Activated CD4-positive, alpha-beta T cell treated with anti-CD3 and anti-CD28 coated beads, Interleukin-2, amount 10 ng/mL, durations not matched to agents 24 days and 14 days (primary cell): Measurements from ENCODE around the gene ZNF563. TPM values are rescaled to one million over a fixed set of nuclear protein-coding genes. Genes with fewer than 3 reads are reported as not detected.

Experiments
- DNase-seq: peaks from one replicate; pipeline ENCODE4 v3.0.0; 2022
- H3K27ac Mint-ChIP-seq: one replicate; pipeline ENCODE4 v1.8.0; 2022; ENCODE audit warnings: mild to moderate bottlenecking, mixed read lengths
- H3K27me3 Mint-ChIP-seq: one replicate; pipeline ENCODE4 v1.8.0; 2022; ENCODE audit warnings: mixed read lengths
- H3K36me3 Mint-ChIP-seq: one replicate; pipeline ENCODE4 v1.8.0; 2022; ENCODE audit warnings: low read depth, mild to moderate bottlenecking, mixed read lengths
- H3K4me1 Mint-ChIP-seq: one replicate; pipeline ENCODE4 v1.8.0; 2021; ENCODE audit warnings: mixed read lengths
- H3K4me3 Mint-ChIP-seq: one replicate; pipeline ENCODE4 v1.8.0; 2022; ENCODE audit warnings: mild to moderate bottlenecking, moderate library complexity, mixed read lengths
- H3K9me3 Mint-ChIP-seq: one replicate; pipeline ENCODE4 v1.8.0; 2021; ENCODE audit warnings: mixed read lengths
- intact Hi-C: fragments of 100-400 bp; cut with micrococcal nuclease; formaldehyde crosslinking; loops from one replicate; pipeline ENCODE4 v1.15.1; 2023
- total RNA-seq: library from RNA; stranded (reverse); gene quantifications from 2 replicates; pipeline ENCODE4 v1.2.3, GENCODE V29; 2022

Gene ZNF563
- total RNA-seq, 1 donor from 2014 or later: 2.9 TPM

- no peaks in the 10 kb centered on the region for H3K4me1 Mint-ChIP-seq
- intact Hi-C loops: no loop called here
- peaks cover 89% of the 10 kb centered on the region for H3K36me3 Mint-ChIP-seq
- no peak for DNase-seq
- H3K27me3 Mint-ChIP-seq: no peaks in the 10 kb centered on the region
- H3K9me3 Mint-ChIP-seq: peaks cover 38% of the 10 kb centered on the region
- H3K4me3 Mint-ChIP-seq: no peak overlapping the region
- no peak overlapping the region for H3K27ac Mint-ChIP-seq
Measured at GRCh38 chr19:12278713-12279112, 54.7 kb downstream of the ZNF563 start.

- Mint-ChIP-seq H3K27ac (no peak overlapping the region), H3K4me3 (no peak overlapping the region), H3K27me3 (no peaks in the 10 kb centered on the region), H3K36me3 (peaks cover 84% of the 10 kb centered on the region), H3K4me1 (no peaks in the 10 kb centered on the region), H3K9me3 (peaks cover 45% of the 10 kb centered on the region)
- intact Hi-C loops: no loop called here
- no peak for DNase-seq
Measured at GRCh38 chr19:12272980-12273901, 60.2 kb downstream of the ZNF563 start.

DNA sequence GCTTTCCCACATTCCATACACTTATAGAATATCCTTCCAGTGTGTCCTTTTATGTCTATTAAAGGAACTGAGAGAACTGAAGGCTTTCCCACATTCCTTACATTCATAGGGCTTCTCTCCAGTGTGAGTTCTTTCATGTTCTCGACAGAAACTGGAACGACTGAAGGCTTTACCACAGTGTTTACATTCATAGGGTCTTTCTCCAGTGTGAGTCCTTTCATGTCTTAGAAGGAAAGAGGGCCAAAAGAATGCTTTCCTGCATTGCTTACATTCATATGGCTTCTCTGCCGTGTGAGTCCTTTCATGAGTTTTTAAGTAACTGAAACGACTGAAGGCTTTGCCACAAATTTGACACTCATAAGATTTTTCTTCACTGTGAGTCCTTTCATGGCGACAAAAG, 61.0 kb downstream of the ZNF563 start:
- H3K36me3 Mint-ChIP-seq: peaks cover 77% of the 10 kb centered on the region
- no peak for DNase-seq
- H3K4me3 Mint-ChIP-seq: no peak overlapping the region
- no peaks in the 10 kb centered on the region for H3K4me1 Mint-ChIP-seq
- H3K27me3 Mint-ChIP-seq: no peaks in the 10 kb centered on the region
- no peak overlapping the region for H3K27ac Mint-ChIP-seq
- intact Hi-C loops: no loop called here
- peaks cover 42% of the 10 kb centered on the region for H3K9me3 Mint-ChIP-seq

DNA sequence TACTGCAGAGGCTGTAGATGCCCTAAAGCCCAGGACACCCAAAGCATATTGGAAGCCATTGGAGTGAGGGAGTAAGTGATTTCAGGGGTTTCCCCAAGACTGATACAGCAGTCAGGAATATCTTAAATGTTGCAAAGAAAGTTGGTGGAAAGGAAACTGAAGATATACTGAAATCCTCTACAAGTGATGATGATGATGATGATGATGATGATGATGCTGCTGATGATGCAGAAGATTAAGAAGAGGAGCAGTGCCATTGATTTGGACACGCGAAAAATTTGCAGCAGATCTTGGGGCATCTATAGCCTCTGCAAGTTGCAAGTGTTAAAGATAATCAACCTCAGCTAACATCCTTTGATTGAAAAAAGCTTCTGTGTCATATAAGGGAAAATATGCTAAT, 62.6 kb downstream of the ZNF563 start:
- no peaks in the 10 kb centered on the region for H3K4me1 Mint-ChIP-seq
- intact Hi-C loops: no loop called here
- peaks cover 61% of the 10 kb centered on the region for H3K36me3 Mint-ChIP-seq
- H3K4me3 Mint-ChIP-seq: no peak overlapping the region
- no peak for DNase-seq
- no peak overlapping the region for H3K27ac Mint-ChIP-seq
- H3K27me3 Mint-ChIP-seq: no peaks in the 10 kb centered on the region
- peaks cover 29% of the 10 kb centered on the region for H3K9me3 Mint-ChIP-seq

Other genes starting within 250 kb of the ZNF563 start
- gene ZNF20, start 193.3 kb downstream of the ZNF563 start, total RNA-seq: 2.0 and 2.1 TPM in 2 replicates
- 3.0 and 3.7 TPM in 2 replicates for gene ZNF625, start 176.9 kb downstream of the ZNF563 start, total RNA-seq
- 9.4 and 10.3 TPM in 2 replicates for gene ZNF136, start 170.5 kb downstream of the ZNF563 start, total RNA-seq
- gene ZNF44, start 38.8 kb downstream of the ZNF563 start, total RNA-seq: 8.4 TPM in 2 replicates
- gene ZNF442, start 32.0 kb upstream of the ZNF563 start, total RNA-seq: 0.56 and 1.2 TPM in 2 replicates
- 3.9 and 4.0 TPM in 2 replicates for gene ZNF799, start 67.6 kb upstream of the ZNF563 start, total RNA-seq
- 4.8 and 5.7 TPM in 2 replicates for gene ZNF443, start 107.4 kb upstream of the ZNF563 start, total RNA-seq
- gene ZNF709, start 151.2 kb upstream of the ZNF563 start, total RNA-seq: 1.3 and 1.5 TPM in 2 replicates
- 5.6 and 7.0 TPM in 2 replicates for gene ZNF564, start 217.8 kb upstream of the ZNF563 start, total RNA-seq